ENCODE data around the gene TBX10. TPM values are rescaled to one million over a fixed set of nuclear protein-coding genes. Genes with fewer than 3 reads are reported as not detected.
"Not testable (repeated sequence)": the region's sequence is repeated elsewhere in the genome, so short reads cannot be mapped to it uniquely, and the experiment has no call there.

The TBX10 gene
- total RNA-seq, 1 experiment from 2014 or later, result not detected

DNA sequence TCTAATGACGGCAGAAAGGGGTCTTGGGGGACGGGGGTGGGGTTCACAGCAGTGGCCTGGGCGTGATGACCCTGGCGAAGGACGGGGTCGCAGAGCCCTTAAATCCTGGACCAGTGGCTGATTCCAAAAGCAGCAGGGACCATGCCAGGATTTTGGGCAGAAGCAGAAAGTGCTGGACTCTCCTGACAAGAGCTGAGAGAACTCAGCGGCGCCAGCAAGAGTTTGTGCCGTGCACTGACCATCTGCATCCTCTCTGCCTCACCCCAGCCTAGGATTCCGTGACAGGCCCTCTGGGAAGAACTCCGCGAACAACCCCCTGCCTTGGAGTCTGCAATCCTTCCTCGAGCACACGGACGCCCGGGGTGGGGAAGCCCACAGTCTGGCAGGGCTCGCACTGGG, 33.5 kb downstream of the TBX10 start:
- H3K27ac ChIP-seq (ENCODE audit: low read depth, low read length, poor library complexity, severe bottlenecking), result peak overlapping the region; percentile 19

DNA sequence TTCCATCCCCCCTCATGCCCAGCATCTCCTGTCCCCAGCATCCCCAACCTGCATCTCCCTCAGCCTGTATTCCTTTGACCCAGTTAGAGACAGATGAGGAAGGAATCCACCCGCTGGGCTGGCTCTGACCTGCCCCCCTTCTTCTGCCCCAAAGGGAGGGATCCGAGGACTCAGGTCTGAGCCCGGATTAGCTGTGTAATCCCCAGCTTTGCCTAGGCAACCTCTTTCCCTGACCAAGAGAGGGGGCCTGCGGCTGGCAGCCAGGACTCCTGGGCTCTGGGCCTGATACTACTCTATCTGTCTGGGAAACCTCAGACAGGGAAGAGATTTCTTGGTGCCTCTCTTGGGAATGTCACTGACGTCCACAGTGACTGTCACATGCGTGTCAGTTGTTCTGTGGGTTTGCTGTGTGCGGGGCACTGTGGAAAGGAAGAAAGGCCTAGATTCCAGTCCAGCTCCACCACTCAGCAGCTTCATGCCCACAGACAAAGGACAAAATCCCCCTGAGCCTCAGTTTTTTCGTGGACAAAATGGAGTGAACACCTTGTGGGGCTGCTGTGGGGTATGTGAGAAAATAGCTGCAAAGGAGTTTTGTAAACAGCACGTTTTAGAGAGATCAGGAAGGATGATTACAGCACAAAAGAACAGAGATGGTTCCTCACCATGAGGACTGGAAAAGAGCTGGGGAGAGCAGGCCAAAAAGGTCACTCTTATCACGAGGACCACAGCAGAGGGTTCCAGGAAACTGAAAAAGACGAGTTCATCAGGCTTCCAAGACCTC, 34.1 kb downstream of the TBX10 start:
- no TSS peak for BruUV-seq (replicated peaks)
- Histone ChIP-seq H3K4me3 (ENCODE audit: low read depth, low read length, poor library complexity, severe bottlenecking) (no peak overlapping the region), H3K27me3 (replicated peaks; ENCODE audit: insufficient read depth, low read depth, low read length, poor library complexity) (peaks cover 1% of the 10 kb centered on the region), H3K9me3 (ENCODE audit: low read depth, low read length, poor library complexity, severe bottlenecking) (no peaks in the 10 kb centered on the region), H3K27ac (ENCODE audit: low read depth, low read length, poor library complexity, severe bottlenecking) (no peak overlapping the region), H3K4me1 (ENCODE audit: insufficient read depth, low read length, poor library complexity, severe bottlenecking) (peaks cover 6% of the 10 kb centered on the region), H3K36me3 (ENCODE audit: insufficient read depth, low read length, poor library complexity, severe bottlenecking) (peaks cover 22% of the 10 kb centered on the region)
- no peak for TF ChIP-seq EZH2 (IDR thresholded peaks at IDR 0.05; ENCODE audit: borderline replicate concordance, low read depth, low read length, poor library complexity, severe bottlenecking)
- TF ChIP-seq, protein P1, sequence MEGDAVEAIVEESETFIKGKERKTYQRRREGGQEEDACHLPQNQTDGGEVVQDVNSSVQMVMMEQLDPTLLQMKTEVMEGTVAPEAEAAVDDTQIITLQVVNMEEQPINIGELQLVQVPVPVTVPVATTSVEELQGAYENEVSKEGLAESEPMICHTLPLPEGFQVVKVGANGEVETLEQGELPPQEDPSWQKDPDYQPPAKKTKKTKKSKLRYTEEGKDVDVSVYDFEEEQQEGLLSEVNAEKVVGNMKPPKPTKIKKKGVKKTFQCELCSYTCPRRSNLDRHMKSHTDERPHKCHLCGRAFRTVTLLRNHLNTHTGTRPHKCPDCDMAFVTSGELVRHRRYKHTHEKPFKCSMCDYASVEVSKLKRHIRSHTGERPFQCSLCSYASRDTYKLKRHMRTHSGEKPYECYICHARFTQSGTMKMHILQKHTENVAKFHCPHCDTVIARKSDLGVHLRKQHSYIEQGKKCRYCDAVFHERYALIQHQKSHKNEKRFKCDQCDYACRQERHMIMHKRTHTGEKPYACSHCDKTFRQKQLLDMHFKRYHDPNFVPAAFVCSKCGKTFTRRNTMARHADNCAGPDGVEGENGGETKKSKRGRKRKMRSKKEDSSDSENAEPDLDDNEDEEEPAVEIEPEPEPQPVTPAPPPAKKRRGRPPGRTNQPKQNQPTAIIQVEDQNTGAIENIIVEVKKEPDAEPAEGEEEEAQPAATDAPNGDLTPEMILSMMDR (conservative IDR thresholded peaks at IDR 0.05; ENCODE audit: low read depth, low read length), result no peak
- ChIA-PET POLR2A (ENCODE audit: low non-redundant PET) (no interaction called here), CTCF (no interaction called here)
- no peak for DNase-seq (ENCODE audit: low spot score)
- intact Hi-C loops (cut with micrococcal nuclease; ENCODE audit: unreplicated experiment), result no loop called here

More for the DNA sequence above, 33.5 kb downstream of the TBX10 start:
- peak overlapping the region; percentile 79 for H3K4me3 ChIP-seq (ENCODE audit: low read depth, low read length, poor library complexity, severe bottlenecking)
- no peaks in the 10 kb centered on the region for H3K27me3 ChIP-seq (replicated peaks; ENCODE audit: insufficient read depth, low read depth, low read length, poor library complexity)
- ChIA-PET CTCF (no interaction called here), POLR2A (ENCODE audit: low non-redundant PET) (no interaction called here)
- H3K36me3 ChIP-seq (ENCODE audit: insufficient read depth, low read length, poor library complexity, severe bottlenecking), result peaks cover 26% of the 10 kb centered on the region
- no peak for DNase-seq (ENCODE audit: low spot score)
- H3K9me3 ChIP-seq (ENCODE audit: low read depth, low read length, poor library complexity, severe bottlenecking), result no peaks in the 10 kb centered on the region
- TF ChIP-seq, protein P1 (conservative IDR thresholded peaks at IDR 0.05; ENCODE audit: low read depth, low read length), result no peak
- no peak for TF ChIP-seq EZH2 (IDR thresholded peaks at IDR 0.05; ENCODE audit: borderline replicate concordance, low read depth, low read length, poor library complexity, severe bottlenecking)
- intact Hi-C loops (cut with micrococcal nuclease; ENCODE audit: unreplicated experiment), result no loop called here
- no TSS peak for BruUV-seq (replicated peaks)
- peaks cover 6% of the 10 kb centered on the region for H3K4me1 ChIP-seq (ENCODE audit: insufficient read depth, low read length, poor library complexity, severe bottlenecking)

DNA sequence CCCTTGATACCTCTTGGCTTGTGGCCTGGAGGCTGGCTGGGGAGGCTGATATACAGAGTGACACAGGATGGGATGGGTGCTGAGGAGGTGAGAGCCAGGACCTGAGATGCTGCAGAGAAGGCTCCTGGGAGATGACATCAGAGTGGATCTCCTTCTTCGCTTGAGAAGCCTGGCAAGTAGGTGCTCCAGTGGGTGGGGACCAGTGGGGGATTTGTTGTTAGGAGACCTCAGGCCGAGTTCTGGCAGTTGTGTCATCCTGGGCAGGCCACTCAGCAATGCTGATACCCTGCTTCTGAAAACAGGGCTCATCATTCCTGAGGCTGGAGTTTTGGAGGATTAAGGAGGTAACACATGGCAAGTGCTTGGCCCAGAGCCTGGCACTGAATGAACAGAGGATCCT, 34.7 kb downstream of the TBX10 start:
- DNase-seq (ENCODE audit: low spot score), result no peak
- H3K27ac ChIP-seq (ENCODE audit: low read depth, low read length, poor library complexity, severe bottlenecking), result no peak overlapping the region
- BruUV-seq (replicated peaks), result no TSS peak
- CTCF ChIA-PET, result no interaction called here
- intact Hi-C loops (cut with micrococcal nuclease; ENCODE audit: unreplicated experiment), result no loop called here
- no peaks in the 10 kb centered on the region for H3K9me3 ChIP-seq (ENCODE audit: low read depth, low read length, poor library complexity, severe bottlenecking)
- H3K36me3 ChIP-seq (ENCODE audit: insufficient read depth, low read length, poor library complexity, severe bottlenecking), result peaks cover 16% of the 10 kb centered on the region
- POLR2A ChIA-PET (ENCODE audit: low non-redundant PET), result no interaction called here
- peaks cover 6% of the 10 kb centered on the region for H3K4me1 ChIP-seq (ENCODE audit: insufficient read depth, low read length, poor library complexity, severe bottlenecking)
- H3K27me3 ChIP-seq (replicated peaks; ENCODE audit: insufficient read depth, low read depth, low read length, poor library complexity), result peaks cover 5% of the 10 kb centered on the region
- no peak overlapping the region for H3K4me3 ChIP-seq (ENCODE audit: low read depth, low read length, poor library complexity, severe bottlenecking)
- TF ChIP-seq, protein P1 (conservative IDR thresholded peaks at IDR 0.05; ENCODE audit: low read depth, low read length), result no peak
- TF ChIP-seq EZH2 (IDR thresholded peaks at IDR 0.05; ENCODE audit: borderline replicate concordance, low read depth, low read length, poor library complexity, severe bottlenecking), result no peak

DNA sequence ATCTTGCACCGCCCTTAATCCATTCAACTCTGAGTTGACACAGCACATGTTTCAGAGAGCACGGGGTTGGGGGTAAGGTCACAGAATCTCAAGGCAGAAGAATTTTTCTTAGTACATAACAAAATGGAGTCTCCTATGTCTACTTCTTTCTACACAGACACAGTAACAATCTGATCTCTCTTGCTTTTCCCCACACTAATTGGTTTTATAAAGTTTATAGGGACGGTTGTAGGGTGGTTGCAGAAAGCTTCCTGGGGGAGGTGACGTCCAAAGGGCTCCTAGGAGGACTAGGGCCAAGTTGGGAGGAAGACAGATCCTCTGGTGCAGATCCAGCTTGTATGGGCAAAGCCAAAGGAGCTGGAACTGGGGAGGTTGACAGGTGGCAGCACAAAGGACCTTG, 35.4 kb downstream of the TBX10 start:
- H3K9me3 ChIP-seq (ENCODE audit: low read depth, low read length, poor library complexity, severe bottlenecking); POLR2A ChIA-PET (ENCODE audit: low non-redundant PET); H3K4me1 ChIP-seq (ENCODE audit: insufficient read depth, low read length, poor library complexity, severe bottlenecking); CTCF ChIA-PET; DNase-seq (ENCODE audit: low spot score); H3K36me3 ChIP-seq (ENCODE audit: insufficient read depth, low read length, poor library complexity, severe bottlenecking); H3K27ac ChIP-seq (ENCODE audit: low read depth, low read length, poor library complexity, severe bottlenecking); BruUV-seq (replicated peaks); intact Hi-C loops (cut with micrococcal nuclease; ENCODE audit: unreplicated experiment); H3K4me3 ChIP-seq (ENCODE audit: low read depth, low read length, poor library complexity, severe bottlenecking): not testable (repeated sequence)
- H3K27me3 ChIP-seq (replicated peaks; ENCODE audit: insufficient read depth, low read depth, low read length, poor library complexity), result peaks cover 11% of the 10 kb centered on the region

All from A673 (cell line).